Calu3 (cell line): Measurements from ENCODE around the gene ARFGEF3. TPM values are rescaled to one million over a fixed set of nuclear protein-coding genes. Genes with fewer than 3 reads are reported as not detected.
A peak's percentile ranks its signal among the peaks of the same experiment; 100 is the strongest.

ENCODE experiments used
- BruUV-seq: library from RNA; stranded (reverse); fragments of 400-500 nt; replicated peaks from 2 replicates; lab custom pipeline; 2021; lab: Mats Ljungman, UMichigan
- CTCF ChIA-PET: fragments of 300-600 bp; sonication (Branson Sonifier 250); formaldehyde crosslinking; loops from one replicate; lab custom pipeline; 2022; ENCODE audit warnings: antibody characterized with exemption; lab: Charles Lee
- DNase-seq: peaks from one replicate; pipeline ENCODE4 v3.0.0; 2022
- H3K27ac Mint-ChIP-seq: one replicate; pipeline ENCODE4 v1.8.0; 2022; ENCODE audit warnings: mixed read lengths; ENCODE audit not compliant: unreplicated experiment
- H3K27me3 Mint-ChIP-seq: one replicate; pipeline ENCODE4 v1.8.0; 2022; ENCODE audit warnings: mixed read lengths; ENCODE audit not compliant: unreplicated experiment
- H3K36me3 Mint-ChIP-seq: one replicate; pipeline ENCODE4 v1.8.0; 2022; ENCODE audit warnings: mild to moderate bottlenecking, moderate library complexity, mixed read lengths; ENCODE audit not compliant: insufficient read depth, unreplicated experiment
- H3K4me1 Mint-ChIP-seq: one replicate; pipeline ENCODE4 v1.8.0; 2022; ENCODE audit warnings: mild to moderate bottlenecking, low read depth, mixed read lengths; ENCODE audit not compliant: unreplicated experiment
- H3K4me3 Mint-ChIP-seq: one replicate; pipeline ENCODE4 v1.8.0; 2022; ENCODE audit warnings: mild to moderate bottlenecking, low read depth, moderate library complexity, mixed read lengths; ENCODE audit not compliant: unreplicated experiment
- H3K9me3 Mint-ChIP-seq: one replicate; pipeline ENCODE4 v1.8.0; 2022; ENCODE audit warnings: low read depth, mixed read lengths; ENCODE audit not compliant: unreplicated experiment
- CTCF ChIP-seq: fragments of 200-600 bp; IDR thresholded peaks from one replicate; pipeline ENCODE4 v1.8.0; 2022; ENCODE audit warnings: antibody characterized with exemption; ENCODE audit not compliant: unreplicated experiment
- intact Hi-C: fragments of 100-400 bp; cut with micrococcal nuclease; formaldehyde crosslinking; loops from one replicate; pipeline ENCODE4 v1.10.0; 2022; ENCODE audit not compliant: unreplicated experiment
- total RNA-seq: library from RNA; stranded (reverse); gene quantifications from 2 replicates; pipeline ENCODE4 v1.2.3, GENCODE V29; 2022

Gene ARFGEF3
- total RNA-seq, 1 experiment from 2014 or later, result 16.3 TPM

DNA sequence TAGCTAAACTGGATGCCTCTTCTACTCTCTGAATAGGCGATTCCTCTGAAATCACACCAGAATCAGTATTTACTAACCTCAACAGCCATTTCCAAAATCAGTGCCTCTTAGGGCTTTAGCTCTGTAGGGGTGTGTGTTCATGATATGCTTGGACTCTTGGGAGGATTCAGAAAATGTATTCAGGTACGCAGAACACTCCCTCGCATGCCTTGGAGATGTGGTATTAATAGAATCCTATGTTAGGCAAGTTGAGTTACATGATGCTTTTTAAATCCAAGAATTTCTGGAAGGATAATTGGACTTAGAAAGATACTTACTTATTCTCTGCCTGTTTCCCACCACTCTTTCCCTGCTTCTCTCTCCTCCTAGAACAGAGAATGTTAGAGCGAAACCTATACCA, 88.3 kb downstream of the ARFGEF3 start:
- Mint-ChIP-seq H3K4me3 (no peak overlapping the region), H3K27ac (no peak overlapping the region), H3K36me3 (no peaks in the 10 kb centered on the region), H3K4me1 (peaks cover 8% of the 10 kb centered on the region), H3K9me3 (no peaks in the 10 kb centered on the region), H3K27me3 (no peaks in the 10 kb centered on the region)
- DNase-seq, result no peak
- intact Hi-C loops, result no loop called here
- no peak for TF ChIP-seq CTCF
- BruUV-seq, result no TSS peak
- CTCF ChIA-PET, result interaction anchor here (1.3 kb wide), 1 partner anchor 18 kb away, joined by 5 read pairs; no protein-coding TSS in a partner anchor

- H3K9me3 Mint-ChIP-seq, result no peaks in the 10 kb centered on the region
- H3K4me3 Mint-ChIP-seq, result no peak overlapping the region
- H3K27me3 Mint-ChIP-seq, result no peaks in the 10 kb centered on the region
- DNase-seq, result peak; percentile 15
- intact Hi-C loops, result no loop called here
- H3K36me3 Mint-ChIP-seq, result no peaks in the 10 kb centered on the region
- CTCF ChIA-PET, result interaction anchor here (1.3 kb wide), 1 partner anchor 19 kb away, joined by 5 read pairs; no protein-coding TSS in a partner anchor
- H3K4me1 Mint-ChIP-seq, result peaks cover 8% of the 10 kb centered on the region
- TF ChIP-seq CTCF, result no peak
- BruUV-seq, result no TSS peak
- no peak overlapping the region for H3K27ac Mint-ChIP-seq
Observed at GRCh38 chr6:138250513-138251247, 88.9 kb downstream of the ARFGEF3 start.

- BruUV-seq, result no TSS peak
- H3K4me3 Mint-ChIP-seq, result no peak overlapping the region
- H3K4me1 Mint-ChIP-seq, result peaks cover 8% of the 10 kb centered on the region
- intact Hi-C loops, result no loop called here
- no peaks in the 10 kb centered on the region for H3K27me3 Mint-ChIP-seq
- H3K9me3 Mint-ChIP-seq, result no peaks in the 10 kb centered on the region
- CTCF ChIA-PET, result no interaction called here
- no peak for DNase-seq
- TF ChIP-seq CTCF, result no peak
- no peaks in the 10 kb centered on the region for H3K36me3 Mint-ChIP-seq
- no peak overlapping the region for H3K27ac Mint-ChIP-seq
Observed at GRCh38 chr6:138253731-138254130, 92.0 kb downstream of the ARFGEF3 start.

DNA sequence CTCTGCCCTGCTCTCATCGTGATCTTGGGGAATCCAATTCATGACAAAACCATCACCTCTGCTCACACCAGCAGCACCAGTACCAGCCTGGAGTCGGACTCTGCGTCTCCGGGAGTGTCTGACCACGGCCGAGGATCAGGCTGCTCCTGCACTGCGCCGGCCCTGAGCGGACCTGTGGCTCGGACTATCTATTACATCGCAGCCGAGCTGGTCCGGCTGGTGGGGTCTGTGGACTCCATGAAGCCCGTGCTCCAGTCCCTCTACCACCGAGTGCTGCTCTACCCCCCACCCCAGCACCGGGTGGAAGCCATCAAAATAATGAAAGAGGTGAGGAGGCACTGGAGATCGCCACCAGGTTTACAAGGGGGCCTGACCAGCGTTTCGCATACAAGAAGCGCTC, 93.7 kb downstream of the ARFGEF3 start:
- CTCF ChIA-PET, result no interaction called here
- Mint-ChIP-seq H3K9me3 (no peaks in the 10 kb centered on the region), H3K27me3 (no peaks in the 10 kb centered on the region), H3K27ac (no peak overlapping the region), H3K4me3 (no peak overlapping the region), H3K4me1 (peaks cover 8% of the 10 kb centered on the region), H3K36me3 (no peaks in the 10 kb centered on the region)
- no peak for DNase-seq
- intact Hi-C loops, result no loop called here
- no peak for TF ChIP-seq CTCF
- BruUV-seq, result no TSS peak
